Measurements from ENCODE around the gene CUL4A. TPM values are rescaled to one million over a fixed set of nuclear protein-coding genes. Genes with fewer than 3 reads are reported as not detected.

CUL4A gene
- polyA plus RNA-seq, 1 experiment: 75.4 TPM

DNA sequence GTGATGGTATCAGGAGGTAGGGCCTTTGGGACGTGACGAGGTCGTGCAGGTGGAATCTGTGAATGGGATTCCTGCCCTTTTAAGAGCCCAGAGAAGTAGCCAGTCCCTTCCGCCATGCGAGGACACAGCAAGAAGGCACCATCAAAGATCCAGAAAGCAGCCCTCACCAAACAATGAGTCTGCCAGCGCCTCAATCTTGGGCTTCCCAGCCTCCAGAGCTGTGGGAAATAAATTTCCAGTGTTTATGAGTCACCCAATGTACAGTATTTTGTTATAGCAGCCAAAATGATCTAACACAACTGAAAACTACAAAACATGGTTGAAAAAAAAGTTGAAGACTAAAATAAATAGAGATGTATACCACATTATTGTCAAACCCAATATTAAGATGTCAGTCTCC lies 70.7 kb downstream of the CUL4A start:
- CTCF ChIA-PET: interaction anchor here (0.6 kb wide), 1 partner anchor 45 kb away, joined by 4 read pairs; no protein-coding TSS in a partner anchor
- H3K27me3 ChIP-seq (ENCODE audit: control insufficient read depth, insufficient read depth, low read length): peaks cover 5% of the 10 kb centered on the region
- no peak for DNase-seq (ENCODE audit: low read depth, low spot score)
- POLR2A ChIA-PET: no interaction called here
- no peak overlapping the region for H3K4me3 ChIP-seq (ENCODE audit: low read depth, low read length)
- H3K9me3 ChIP-seq (ENCODE audit: control insufficient read depth, insufficient read depth, low read length): no peaks in the 10 kb centered on the region
- no peak overlapping the region for H3K27ac ChIP-seq (ENCODE audit: low read depth, low read length)
- TF ChIP-seq, protein P1, sequence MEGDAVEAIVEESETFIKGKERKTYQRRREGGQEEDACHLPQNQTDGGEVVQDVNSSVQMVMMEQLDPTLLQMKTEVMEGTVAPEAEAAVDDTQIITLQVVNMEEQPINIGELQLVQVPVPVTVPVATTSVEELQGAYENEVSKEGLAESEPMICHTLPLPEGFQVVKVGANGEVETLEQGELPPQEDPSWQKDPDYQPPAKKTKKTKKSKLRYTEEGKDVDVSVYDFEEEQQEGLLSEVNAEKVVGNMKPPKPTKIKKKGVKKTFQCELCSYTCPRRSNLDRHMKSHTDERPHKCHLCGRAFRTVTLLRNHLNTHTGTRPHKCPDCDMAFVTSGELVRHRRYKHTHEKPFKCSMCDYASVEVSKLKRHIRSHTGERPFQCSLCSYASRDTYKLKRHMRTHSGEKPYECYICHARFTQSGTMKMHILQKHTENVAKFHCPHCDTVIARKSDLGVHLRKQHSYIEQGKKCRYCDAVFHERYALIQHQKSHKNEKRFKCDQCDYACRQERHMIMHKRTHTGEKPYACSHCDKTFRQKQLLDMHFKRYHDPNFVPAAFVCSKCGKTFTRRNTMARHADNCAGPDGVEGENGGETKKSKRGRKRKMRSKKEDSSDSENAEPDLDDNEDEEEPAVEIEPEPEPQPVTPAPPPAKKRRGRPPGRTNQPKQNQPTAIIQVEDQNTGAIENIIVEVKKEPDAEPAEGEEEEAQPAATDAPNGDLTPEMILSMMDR (IDR thresholded peaks at IDR 0.05; ENCODE audit: low read depth, low read length): no peak

DNA sequence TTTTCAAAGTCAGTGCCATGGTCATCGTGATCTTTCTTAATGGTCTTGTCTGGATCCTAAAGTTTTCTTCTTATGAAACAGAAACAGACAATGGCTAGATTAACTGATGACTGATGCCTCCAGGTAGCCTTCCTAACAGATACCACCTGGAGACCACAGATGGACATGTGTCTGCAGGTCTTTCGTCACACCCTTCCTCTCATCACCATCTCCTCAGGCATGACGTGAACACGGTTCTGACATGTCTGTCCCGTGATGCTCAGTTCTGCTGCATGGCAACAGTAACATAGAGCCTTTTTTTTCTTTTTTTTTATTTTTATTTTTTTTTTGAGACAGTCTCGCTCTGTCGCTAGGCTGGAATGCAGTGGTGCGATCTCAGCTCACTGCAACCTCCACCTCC lies 74.5 kb downstream of the CUL4A start:
- no peak overlapping the region for H3K27ac ChIP-seq (ENCODE audit: low read depth, low read length)
- no peak for DNase-seq (ENCODE audit: low read depth, low spot score)
- no peak overlapping the region for H3K4me3 ChIP-seq (ENCODE audit: low read depth, low read length)
- H3K9me3 ChIP-seq (ENCODE audit: control insufficient read depth, insufficient read depth, low read length): peaks cover 6% of the 10 kb centered on the region
- CTCF ChIA-PET: no interaction called here
- H3K27me3 ChIP-seq (ENCODE audit: control insufficient read depth, insufficient read depth, low read length): peaks cover 12% of the 10 kb centered on the region
- TF ChIP-seq, protein P1 (IDR thresholded peaks at IDR 0.05; ENCODE audit: low read depth, low read length): no peak
- POLR2A ChIA-PET: no interaction called here

DNA sequence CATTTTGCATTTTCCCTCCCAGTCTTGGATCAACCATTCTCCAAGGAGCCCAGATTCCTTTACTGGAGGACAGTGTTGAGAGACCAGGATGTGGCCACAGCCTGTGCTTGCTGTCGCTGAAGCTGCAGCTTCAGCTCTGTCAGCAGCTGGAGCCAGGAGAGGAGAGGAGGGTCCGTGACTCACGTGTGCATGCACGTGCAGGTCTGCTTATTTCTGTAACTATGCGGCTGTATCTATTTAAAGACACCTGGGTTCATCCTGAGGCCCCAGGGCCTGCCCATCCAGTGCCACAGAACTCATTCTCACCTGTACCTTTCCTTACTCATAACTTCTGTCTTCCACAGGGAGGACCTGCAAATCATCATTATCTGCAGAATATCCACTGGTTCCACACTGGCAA lies 79.5 kb downstream of the CUL4A start:
- TF ChIP-seq, protein P1 (IDR thresholded peaks at IDR 0.05; ENCODE audit: low read depth, low read length): no peak
- ChIA-PET POLR2A (interaction anchor here (1.5 kb wide), 1 partner anchor 8 kb away, joined by 4 read pairs; the partner anchor contains the start of gene LAMP1), CTCF (no interaction called here)
- peaks cover 16% of the 10 kb centered on the region for H3K27me3 ChIP-seq (ENCODE audit: control insufficient read depth, insufficient read depth, low read length)
- DNase-seq (ENCODE audit: low read depth, low spot score): no peak
- H3K4me3 ChIP-seq (ENCODE audit: low read depth, low read length): no peak overlapping the region
- no peak overlapping the region for H3K27ac ChIP-seq (ENCODE audit: low read depth, low read length)
- H3K9me3 ChIP-seq (ENCODE audit: control insufficient read depth, insufficient read depth, low read length): peaks cover 6% of the 10 kb centered on the region

DNA sequence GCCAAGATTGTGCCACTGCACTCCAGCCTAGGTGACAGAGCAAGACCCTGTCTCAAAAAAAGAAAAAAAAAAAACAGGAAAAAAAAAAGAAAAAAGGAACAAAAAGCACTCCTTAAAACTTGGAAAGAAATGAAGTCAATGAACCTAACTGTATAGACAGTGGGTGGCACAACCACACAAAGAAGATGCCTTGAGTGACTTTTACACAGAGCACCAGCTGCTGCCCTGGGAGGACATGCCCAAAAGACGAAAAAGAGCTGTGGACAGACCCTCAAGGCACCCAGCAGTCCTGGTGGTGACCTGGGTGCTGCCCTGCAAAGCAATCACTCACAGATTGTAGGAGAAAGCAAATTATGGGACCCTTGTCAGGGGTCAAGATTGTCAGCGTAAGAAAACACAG lies 81.7 kb downstream of the CUL4A start:
- no peak for DNase-seq (ENCODE audit: low read depth, low spot score)
- Histone ChIP-seq H3K27me3 (ENCODE audit: control insufficient read depth, insufficient read depth, low read length) (peaks cover 16% of the 10 kb centered on the region), H3K27ac (ENCODE audit: low read depth, low read length) (no peak overlapping the region), H3K9me3 (ENCODE audit: control insufficient read depth, insufficient read depth, low read length) (peaks cover 6% of the 10 kb centered on the region), H3K4me3 (ENCODE audit: low read depth, low read length) (no peak overlapping the region)
- CTCF ChIA-PET: interaction anchor here (1.2 kb wide), 1 partner anchor 15 kb away, joined by 3 read pairs; no protein-coding TSS in a partner anchor
- POLR2A ChIA-PET: no interaction called here
- TF ChIP-seq, protein P1 (IDR thresholded peaks at IDR 0.05; ENCODE audit: low read depth, low read length): no peak

DNA sequence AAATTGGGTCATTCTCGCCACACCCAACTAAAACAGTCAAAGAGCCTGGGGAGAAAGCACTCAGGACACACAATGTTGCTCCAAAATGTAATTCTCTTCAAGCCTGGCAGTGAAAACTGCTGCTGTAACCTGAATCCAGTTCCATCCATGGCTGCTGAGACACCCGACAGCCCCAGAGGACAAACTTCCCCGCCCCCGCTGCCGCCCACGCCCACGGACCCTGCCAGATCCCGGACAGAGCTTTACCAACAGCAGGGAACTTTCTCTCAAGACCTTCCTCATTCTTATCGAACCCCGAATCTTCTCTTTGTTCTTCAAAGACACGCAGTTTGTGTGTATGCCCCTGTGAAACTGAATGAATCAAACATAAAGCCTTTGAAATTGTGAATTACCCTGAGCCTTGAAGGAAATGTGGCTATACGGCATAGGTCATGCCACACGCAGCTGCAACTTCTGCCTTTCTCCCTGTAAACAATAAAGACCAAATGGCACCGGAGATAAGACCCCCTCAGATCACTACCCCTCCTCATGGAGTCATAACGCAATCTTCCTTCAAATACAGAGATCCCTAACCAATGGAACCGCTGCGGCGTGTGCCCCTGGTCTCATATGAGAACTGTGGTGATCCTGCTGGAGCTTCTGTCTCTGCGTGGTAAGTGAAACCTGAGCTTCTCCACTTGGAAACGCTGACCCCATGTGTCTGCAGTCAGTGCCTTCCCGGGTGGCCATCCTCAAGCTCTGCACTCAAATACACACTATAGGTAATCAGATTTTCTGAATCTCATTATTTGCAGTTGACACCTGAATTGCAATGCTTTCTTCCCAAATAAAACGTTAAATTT lies 82.8 kb downstream of the CUL4A start:
- ChIA-PET POLR2A (interaction anchor here (0.8 kb wide), 1 partner anchor 111 kb away, joined by 7 read pairs; no protein-coding TSS in a partner anchor), CTCF (interaction anchor here (0.8 to 1.2 kb wide), 2 partner anchors 16 to 258 kb away, joined by 3 to 4 read pairs; no protein-coding TSS in a partner anchor)
- no peak for DNase-seq (ENCODE audit: low read depth, low spot score)
- TF ChIP-seq, protein P1 (IDR thresholded peaks at IDR 0.05; ENCODE audit: low read depth, low read length): no peak
- Histone ChIP-seq H3K27me3 (ENCODE audit: control insufficient read depth, insufficient read depth, low read length) (peaks cover 16% of the 10 kb centered on the region), H3K9me3 (ENCODE audit: control insufficient read depth, insufficient read depth, low read length) (peaks cover 6% of the 10 kb centered on the region), H3K4me3 (ENCODE audit: low read depth, low read length) (peak overlapping the region; percentile 48), H3K27ac (ENCODE audit: low read depth, low read length) (peak overlapping the region; percentile 39)

Data from AG04450 (cell line).